ENCODE measurements around the gene MED15.

- TF ChIP-seq, protein P1, sequence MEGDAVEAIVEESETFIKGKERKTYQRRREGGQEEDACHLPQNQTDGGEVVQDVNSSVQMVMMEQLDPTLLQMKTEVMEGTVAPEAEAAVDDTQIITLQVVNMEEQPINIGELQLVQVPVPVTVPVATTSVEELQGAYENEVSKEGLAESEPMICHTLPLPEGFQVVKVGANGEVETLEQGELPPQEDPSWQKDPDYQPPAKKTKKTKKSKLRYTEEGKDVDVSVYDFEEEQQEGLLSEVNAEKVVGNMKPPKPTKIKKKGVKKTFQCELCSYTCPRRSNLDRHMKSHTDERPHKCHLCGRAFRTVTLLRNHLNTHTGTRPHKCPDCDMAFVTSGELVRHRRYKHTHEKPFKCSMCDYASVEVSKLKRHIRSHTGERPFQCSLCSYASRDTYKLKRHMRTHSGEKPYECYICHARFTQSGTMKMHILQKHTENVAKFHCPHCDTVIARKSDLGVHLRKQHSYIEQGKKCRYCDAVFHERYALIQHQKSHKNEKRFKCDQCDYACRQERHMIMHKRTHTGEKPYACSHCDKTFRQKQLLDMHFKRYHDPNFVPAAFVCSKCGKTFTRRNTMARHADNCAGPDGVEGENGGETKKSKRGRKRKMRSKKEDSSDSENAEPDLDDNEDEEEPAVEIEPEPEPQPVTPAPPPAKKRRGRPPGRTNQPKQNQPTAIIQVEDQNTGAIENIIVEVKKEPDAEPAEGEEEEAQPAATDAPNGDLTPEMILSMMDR (conservative IDR thresholded peaks at IDR 0.05; ENCODE audit: low read depth, low read length), result no peak
- TF ChIP-seq RFX5 (IDR thresholded peaks at IDR 0.05; ENCODE audit: low read depth, low read length) (no peak), MAZ (IDR thresholded peaks at IDR 0.05; ENCODE audit: borderline replicate concordance, low read depth, low read length) (no peak), MXI1 (IDR thresholded peaks at IDR 0.05; ENCODE audit: borderline replicate concordance, low read depth, low read length) (no peak), POLR2A (IDR thresholded peaks at IDR 0.05; ENCODE audit: low read depth, low read length) (no peak), RCOR1 (IDR thresholded peaks at IDR 0.05; ENCODE audit: insufficient replicate concordance, low read length) (no peak)
These were observed 27.7 kb upstream of the MED15 start for GRCh38 chr22:20479612-20480196.

Measured in IMR-90 (cell line).